ENCODE results near the gene EGLN1.

DNA sequence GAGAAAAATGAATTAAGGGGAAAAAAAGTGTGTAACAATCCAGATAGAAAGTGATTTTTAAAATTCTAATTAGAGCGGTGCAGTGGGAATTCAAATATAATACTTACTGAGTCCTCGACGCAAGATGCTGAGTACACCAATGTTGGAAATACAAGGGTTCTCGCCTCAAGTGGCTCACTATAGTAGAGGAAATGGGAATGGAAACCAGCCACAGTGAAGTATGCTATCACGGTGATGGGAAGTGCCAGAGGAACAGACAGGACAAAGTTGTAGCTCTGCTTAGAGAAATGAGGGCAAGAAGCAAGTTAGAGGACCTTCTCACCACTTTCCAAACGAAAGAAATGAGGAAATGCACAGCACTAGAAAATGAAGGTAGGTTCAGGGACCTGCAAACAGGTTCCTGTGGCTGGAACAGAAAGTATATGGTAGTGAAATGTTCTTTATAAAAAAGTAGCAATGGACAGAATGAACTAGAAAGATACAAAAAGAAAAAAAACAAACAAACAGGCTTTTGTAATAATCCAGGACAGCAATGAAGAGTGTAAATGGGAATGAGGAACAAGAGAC, 13.5 kb downstream of the EGLN1 start:
- TF ChIP-seq CTCF (IDR thresholded peaks at IDR 0.05 in 8 of 11, conservative IDR thresholded peaks at IDR 0.05 in 3 of 11) (no peak), POLR2A (IDR thresholded peaks at IDR 0.05) (no peak), POLR2AphosphoS5 (IDR thresholded peaks at IDR 0.05) (no peak)

Data from spleen (tissue), 7 donors.